Spleen (tissue), 11 donors: Measurements from ENCODE around the gene LRRC8E. TPM values are rescaled to one million over a fixed set of nuclear protein-coding genes. Genes with fewer than 3 reads are reported as not detected.

ENCODE experiments used
- DNase-seq: peaks from one replicate; pipeline ENCODE4 v3.0.0-alpha.2; 2020
- H3K27ac ChIP-seq, 8 donors: fragments of 200-600 bp; sonication (generic) in 7 of 8; 1 replicate in 4 of 8; 2 replicates in 4 of 8; pipeline versions ENCODE4 v1.5.0 to v1.8.0; 2016 to 2021; ENCODE audit warnings: inconsistent platforms in 4 of 8, mild to moderate bottlenecking in 4 of 8, moderate library complexity in 1 of 8
- H3K27me3 ChIP-seq, 7 donors: fragments of 200-600 bp; sonication (generic) in 6 of 7; replicated peaks in 1 of 7; 1 replicate in 4 of 7; 2 replicates in 3 of 7; pipeline versions ENCODE4 v1.5.0 to v1.8.0; 2016 to 2021; ENCODE audit warnings: inconsistent platforms in 3 of 7, mild to moderate bottlenecking in 1 of 7
- H3K36me3 ChIP-seq, 6 donors: fragments of 200-600 bp; sonication (generic) in 5 of 6; 1 replicate in 4 of 6; 2 replicates in 2 of 6; pipeline versions ENCODE4 v1.5.0 to v1.8.0; 2016 to 2021; ENCODE audit warnings: inconsistent platforms in 2 of 6
- H3K4me1 ChIP-seq, 6 donors: fragments of 200-600 bp; sonication (generic) in 5 of 6; 1 replicate in 3 of 6; 2 replicates in 3 of 6; pipeline versions ENCODE4 v1.5.0 to v1.8.0; 2016 to 2021; ENCODE audit warnings: inconsistent platforms in 3 of 6
- H3K4me3 ChIP-seq, 8 donors: fragments of 200-600 bp; sonication (generic) in 7 of 8; 1 replicate in 4 of 8; 2 replicates in 4 of 8; pipeline versions ENCODE4 v1.5.0 to v1.8.0; 2016 to 2021; ENCODE audit warnings: inconsistent platforms in 4 of 8, mild to moderate bottlenecking in 4 of 8, moderate library complexity in 2 of 8
- H3K9me3 ChIP-seq, 8 donors: fragments of 200-600 bp; sonication (generic) in 7 of 8; 1 replicate in 4 of 8; 2 replicates in 4 of 8; pipeline versions ENCODE4 v1.5.0 to v1.8.0; 2016 to 2021; ENCODE audit warnings: inconsistent platforms in 4 of 8
- CTCF ChIP-seq, 11 experiments: fragments of 200-600 bp in 7 of 11; fragments of 450-650 bp in 4 of 11; sonication (generic) in 4 of 11; IDR thresholded peaks in 8 of 11; conservative IDR thresholded peaks in 3 of 11; 1 replicate in 7 of 11; 2 replicates in 4 of 11; pipeline versions ENCODE4 v1.4.0 to v1.8.0; 2016 to 2021; ENCODE audit warnings: antibody characterized with exemption in 11 of 11, inconsistent platforms in 4 of 11, mild to moderate bottlenecking in 1 of 11
- POLR2A ChIP-seq, 3 donors: fragments of 450-650 bp; IDR thresholded peaks; one replicate each; pipeline ENCODE4 v1.5.1; 2017; ENCODE audit warnings: antibody characterized with exemption in 3 of 3, mild to moderate bottlenecking in 1 of 3
- POLR2AphosphoS5 ChIP-seq, 3 donors: sonication (generic); formaldehyde crosslinking; IDR thresholded peaks; one replicate each; pipeline ENCODE4 v1.5.1; 2017; ENCODE audit warnings: antibody characterized with exemption in 3 of 3
- WGBS, 5 donors: extraction: QIAGEN DNeasy Blood & Tissue Kit in 3 of 5; methylation state at CpG; one replicate each; pipeline versions ENCODE4 v1.1.5 to v1.1.7; 2013 to 2018; 5-methylcytosine and 5-hydroxymethylcytosine counted together
- intact Hi-C: fragments of 100-400 bp; cut with DNase I; formaldehyde crosslinking; loops from one replicate; pipeline ENCODE4 v1.15.0; 2023; ENCODE audit warnings: low total_unique reads
- polyA plus RNA-seq, 3 donors: library from polyadenylated mRNA; stranded (reverse); fragments of 200-250 nt; gene quantifications; one replicate each; pipeline ENCODE4 v1.2.1, GENCODE V29; 2013
- total RNA-seq, 7 donors: library from RNA; depleted of rRNA in 3 of 7; stranded (reverse); fragments of >200 nt in 3 of 7; fragmentation: NEBNext Ultra II Directional in 4 of 7; extraction: Animal tissue kit (Norgen Biotek cat#: 25700) in 4 of 7; gene quantifications; one replicate each; pipeline versions ENCODE4 v1.1.0 to v1.2.1, GENCODE V29; 2016 to 2021
- donor health status: healthy with polysubstance abuse.
- donor health status: DM: no; HTN: no; CAD: no; lungs with moderate emphysema.
- donor health status: DM: no; HTN: no; CAD: no.
- donor health status: Bipolar disorder and iron deficiency.
- donor health status: healthy.
- donor health status: DM: no; HTN: no; CAD: no.
- donor health status: DM: yes; HTN: yes; CAD: no.

LRRC8E gene
- total and polyA plus RNA-seq, 10 donors = 0.08 to 0.37 TPM; not detected in 8

GRCh38 chr19:7905268-7905667, 17.0 kb downstream of the LRRC8E start:
- H3K9me3 ChIP-seq = no peaks in the 10 kb centered on the region
- peaks cover 0 to 4% (median 0%) of the 10 kb centered on the region in 7 donors for H3K27me3 ChIP-seq
- peaks cover 14 to 67% (median 51%) of the 10 kb centered on the region in 6 donors for H3K4me1 ChIP-seq
- H3K36me3 ChIP-seq = peaks cover 0 to 54% (median 17%) of the 10 kb centered on the region in 6 donors
- intact Hi-C loops = no loop called here
- peak; percentile 81 for DNase-seq
- peak overlapping the region in 4 of 8 donors; percentile 72 to 89 (median 76) for H3K4me3 ChIP-seq
- 75 to 85% (median 83%) methylated on average over 10 of the region's 10 CpGs for WGBS, 5 donors
- peak overlapping the region in 1 of 8 donors; percentile 94 for H3K27ac ChIP-seq
- TF ChIP-seq CTCF (IDR thresholded peaks at IDR 0.05 in 8 of 11, conservative IDR thresholded peaks at IDR 0.05 in 3 of 11) (no peak), POLR2A (IDR thresholded peaks at IDR 0.05) (no peak), POLR2AphosphoS5 (IDR thresholded peaks at IDR 0.05) (no peak)

- peaks cover 14 to 72% (median 51%) of the 10 kb centered on the region in 6 donors for H3K4me1 ChIP-seq
- peak; percentile 75 for DNase-seq
- no peak overlapping the region for H3K27ac ChIP-seq
- peaks cover 0 to 60% (median 23%) of the 10 kb centered on the region in 6 donors for H3K36me3 ChIP-seq
- no peaks in the 10 kb centered on the region for H3K9me3 ChIP-seq
- 87 to 96% (median 91%) methylated on average over 10 of the region's 10 CpGs for WGBS, 5 donors
- H3K4me3 ChIP-seq = no peak overlapping the region
- H3K27me3 ChIP-seq = no peaks in the 10 kb centered on the region
- intact Hi-C loops = no loop called here
- TF ChIP-seq POLR2AphosphoS5 (IDR thresholded peaks at IDR 0.05) = no peak
- TF ChIP-seq POLR2A (IDR thresholded peaks at IDR 0.05) = no peak
- TF ChIP-seq CTCF (IDR thresholded peaks at IDR 0.05 in 8 of 11, conservative IDR thresholded peaks at IDR 0.05 in 3 of 11) = no peak
These were observed 17.5 kb downstream of the LRRC8E start for GRCh38 chr19:7905859-7906258.

GRCh38 chr19:7907122-7907521, 18.8 kb downstream of the LRRC8E start:
- H3K27ac ChIP-seq = no peak overlapping the region
- intact Hi-C loops = no loop called here
- peaks cover 14 to 85% (median 53%) of the 10 kb centered on the region in 6 donors for H3K4me1 ChIP-seq
- 92 to 96% (median 93%) methylated on average over 19 of the region's 19 CpGs for WGBS, 5 donors
- peak in 2 of 3 donors; percentile 44 to 71 for TF ChIP-seq POLR2AphosphoS5 (IDR thresholded peaks at IDR 0.05)
- TF ChIP-seq CTCF (IDR thresholded peaks at IDR 0.05 in 8 of 11, conservative IDR thresholded peaks at IDR 0.05 in 3 of 11) = no peak
- H3K36me3 ChIP-seq = peaks cover 0 to 72% (median 36%) of the 10 kb centered on the region in 6 donors
- H3K4me3 ChIP-seq = no peak overlapping the region
- H3K27me3 ChIP-seq = no peaks in the 10 kb centered on the region
- H3K9me3 ChIP-seq = no peaks in the 10 kb centered on the region
- DNase-seq = peak; percentile 78

- TF ChIP-seq POLR2A (IDR thresholded peaks at IDR 0.05) (no peak), POLR2AphosphoS5 (IDR thresholded peaks at IDR 0.05) (peak in 1 of 3 donors; percentile 19)
- peaks cover 14 to 82% (median 53%) of the 10 kb centered on the region in 6 donors for H3K4me1 ChIP-seq
- no peak for DNase-seq
These were observed 19.2 kb downstream of the LRRC8E start for GRCh38 chr19:7907544-7907943.

More at GRCh38 chr19:7907544-7907943, 19.2 kb downstream of the LRRC8E start:
- Histone ChIP-seq H3K36me3 (peaks cover 0 to 77% (median 40%) of the 10 kb centered on the region in 6 donors), H3K4me3 (no peak overlapping the region), H3K27ac (no peak overlapping the region), H3K27me3 (no peaks in the 10 kb centered on the region), H3K9me3 (no peaks in the 10 kb centered on the region)
- intact Hi-C loops = no loop called here
- WGBS, 5 donors = 88 to 94% (median 92%) methylated on average over 11 of the region's 11 CpGs
